ENCODE results near the gene SOST. TPM values are rescaled to one million over a fixed set of nuclear protein-coding genes. Genes with fewer than 3 reads are reported as not detected.

SOST gene
- total RNA-seq, 1 donor from 2014 or later: not detected

GRCh38 chr17:43756201-43756600 is 2.4 kb downstream of the SOST start:
- no peak for DNase-seq (ENCODE audit: extremely low spot score in 2 of 2)
- H3K4me3 ChIP-seq: no peak overlapping the region
- H3K27ac ChIP-seq: no peak overlapping the region
- no peaks in the 10 kb centered on the region for H3K9me3 ChIP-seq
- intact Hi-C loops (cut with DNase I): no loop called here
- H3K27me3 ChIP-seq: no peaks in the 10 kb centered on the region
- H3K36me3 ChIP-seq: no peaks in the 10 kb centered on the region
- peaks cover 12% of the 10 kb centered on the region for H3K4me1 ChIP-seq
- no peak for TF ChIP-seq POLR2AphosphoS5 (IDR thresholded peaks at IDR 0.05; ENCODE audit: insufficient read depth in 1 of 2, low read depth in 1 of 2)
- no peak for TF ChIP-seq POLR2A (IDR thresholded peaks at IDR 0.05)
- TF ChIP-seq, protein P1, sequence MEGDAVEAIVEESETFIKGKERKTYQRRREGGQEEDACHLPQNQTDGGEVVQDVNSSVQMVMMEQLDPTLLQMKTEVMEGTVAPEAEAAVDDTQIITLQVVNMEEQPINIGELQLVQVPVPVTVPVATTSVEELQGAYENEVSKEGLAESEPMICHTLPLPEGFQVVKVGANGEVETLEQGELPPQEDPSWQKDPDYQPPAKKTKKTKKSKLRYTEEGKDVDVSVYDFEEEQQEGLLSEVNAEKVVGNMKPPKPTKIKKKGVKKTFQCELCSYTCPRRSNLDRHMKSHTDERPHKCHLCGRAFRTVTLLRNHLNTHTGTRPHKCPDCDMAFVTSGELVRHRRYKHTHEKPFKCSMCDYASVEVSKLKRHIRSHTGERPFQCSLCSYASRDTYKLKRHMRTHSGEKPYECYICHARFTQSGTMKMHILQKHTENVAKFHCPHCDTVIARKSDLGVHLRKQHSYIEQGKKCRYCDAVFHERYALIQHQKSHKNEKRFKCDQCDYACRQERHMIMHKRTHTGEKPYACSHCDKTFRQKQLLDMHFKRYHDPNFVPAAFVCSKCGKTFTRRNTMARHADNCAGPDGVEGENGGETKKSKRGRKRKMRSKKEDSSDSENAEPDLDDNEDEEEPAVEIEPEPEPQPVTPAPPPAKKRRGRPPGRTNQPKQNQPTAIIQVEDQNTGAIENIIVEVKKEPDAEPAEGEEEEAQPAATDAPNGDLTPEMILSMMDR (IDR thresholded peaks at IDR 0.05): no peak

- H3K4me1 ChIP-seq: peaks cover 12% of the 10 kb centered on the region
- no peak overlapping the region for H3K27ac ChIP-seq
- H3K9me3 ChIP-seq: no peaks in the 10 kb centered on the region
- no peak overlapping the region for H3K4me3 ChIP-seq
- DNase-seq (ENCODE audit: extremely low spot score in 2 of 2): no peak
- TF ChIP-seq POLR2AphosphoS5 (IDR thresholded peaks at IDR 0.05; ENCODE audit: insufficient read depth in 1 of 2, low read depth in 1 of 2) (no peak), POLR2A (IDR thresholded peaks at IDR 0.05) (no peak)
- TF ChIP-seq, protein P1 (IDR thresholded peaks at IDR 0.05): no peak
- H3K27me3 ChIP-seq: no peaks in the 10 kb centered on the region
- intact Hi-C loops (cut with DNase I): no loop called here
- H3K36me3 ChIP-seq: no peaks in the 10 kb centered on the region
Measured at GRCh38 chr17:43755389-43755875, 3.2 kb downstream of the SOST start.

GRCh38 chr17:43754947-43755346 is 3.6 kb downstream of the SOST start:
- H3K27me3 ChIP-seq: no peaks in the 10 kb centered on the region
- H3K9me3 ChIP-seq: no peaks in the 10 kb centered on the region
- peaks cover 12% of the 10 kb centered on the region for H3K4me1 ChIP-seq
- no peak overlapping the region for H3K4me3 ChIP-seq
- TF ChIP-seq POLR2A (IDR thresholded peaks at IDR 0.05) (no peak), POLR2AphosphoS5 (IDR thresholded peaks at IDR 0.05; ENCODE audit: insufficient read depth in 1 of 2, low read depth in 1 of 2) (no peak)
- TF ChIP-seq, protein P1 (IDR thresholded peaks at IDR 0.05): no peak
- H3K27ac ChIP-seq: no peak overlapping the region
- H3K36me3 ChIP-seq: no peaks in the 10 kb centered on the region
- DNase-seq (ENCODE audit: extremely low spot score in 2 of 2): no peak
- intact Hi-C loops (cut with DNase I): no loop called here

DNA sequence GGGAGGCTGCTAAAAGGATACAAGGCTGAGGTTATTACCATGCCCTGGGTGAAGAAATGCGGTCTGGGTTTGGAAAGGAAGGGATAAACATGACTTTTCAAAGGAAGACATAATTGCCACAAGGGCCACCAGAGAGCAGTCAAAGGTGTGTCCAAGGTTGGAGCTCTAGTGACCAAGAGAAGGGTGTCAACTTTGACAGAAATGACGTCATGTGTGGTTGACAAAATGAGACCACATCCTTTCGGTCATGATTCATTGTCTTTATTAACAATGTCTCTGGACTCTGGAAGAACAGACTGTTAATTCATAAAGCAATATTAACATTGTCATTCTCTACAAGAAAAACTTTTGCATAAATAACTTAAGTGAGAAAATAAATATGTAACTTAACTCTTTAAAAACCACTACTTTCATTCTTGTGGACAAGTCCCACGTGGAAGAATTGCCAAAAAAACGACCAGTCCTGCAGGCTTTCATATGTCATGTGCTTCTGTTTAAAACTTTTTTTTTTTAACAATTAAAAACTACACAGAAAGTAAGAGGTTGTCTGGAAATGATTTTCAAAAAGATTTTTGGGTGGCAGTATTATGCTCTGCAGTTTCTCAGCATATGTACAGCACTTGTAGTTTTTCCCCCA is 5.0 kb downstream of the SOST start:
- TF ChIP-seq, protein P1 (IDR thresholded peaks at IDR 0.05): no peak
- TF ChIP-seq POLR2A (IDR thresholded peaks at IDR 0.05) (no peak), POLR2AphosphoS5 (IDR thresholded peaks at IDR 0.05; ENCODE audit: insufficient read depth in 1 of 2, low read depth in 1 of 2) (no peak)
- intact Hi-C loops (cut with DNase I): no loop called here
- peaks cover 12% of the 10 kb centered on the region for H3K4me1 ChIP-seq
- no peaks in the 10 kb centered on the region for H3K9me3 ChIP-seq
- no peaks in the 10 kb centered on the region for H3K27me3 ChIP-seq
- DNase-seq (ENCODE audit: extremely low spot score in 2 of 2): no peak
- H3K36me3 ChIP-seq: no peaks in the 10 kb centered on the region
- no peak overlapping the region for H3K4me3 ChIP-seq
- no peak overlapping the region for H3K27ac ChIP-seq

DNA sequence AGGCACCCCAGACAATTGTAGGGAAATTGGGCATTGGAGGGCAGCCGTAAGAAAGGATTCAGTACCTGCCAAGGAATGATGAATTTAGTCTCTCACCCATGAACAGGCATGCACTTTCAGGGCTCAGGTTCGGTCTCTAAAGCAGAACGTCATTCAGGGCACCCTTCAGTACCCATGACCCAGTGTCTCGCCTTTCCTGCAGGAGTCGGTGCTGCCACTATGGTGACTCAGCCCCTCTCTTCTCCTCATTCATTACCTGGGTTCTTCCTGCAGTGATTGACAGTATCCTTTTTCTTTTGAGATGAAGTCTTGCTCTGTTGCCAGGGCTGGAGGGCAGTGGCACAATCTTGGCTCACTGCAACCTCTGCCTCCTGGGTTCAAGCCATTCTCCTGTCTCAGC is 8.4 kb downstream of the SOST start:
- Histone ChIP-seq H3K27me3 (no peaks in the 10 kb centered on the region), H3K36me3 (no peaks in the 10 kb centered on the region), H3K4me3 (no peak overlapping the region), H3K4me1 (peaks cover 7% of the 10 kb centered on the region), H3K9me3 (no peaks in the 10 kb centered on the region), H3K27ac (no peak overlapping the region)
- intact Hi-C loops (cut with DNase I): no loop called here
- no peak for DNase-seq (ENCODE audit: extremely low spot score in 2 of 2)
- TF ChIP-seq POLR2AphosphoS5 (IDR thresholded peaks at IDR 0.05; ENCODE audit: insufficient read depth in 1 of 2, low read depth in 1 of 2): no peak
- TF ChIP-seq POLR2A (IDR thresholded peaks at IDR 0.05): no peak
- TF ChIP-seq, protein P1 (IDR thresholded peaks at IDR 0.05): no peak
